Renal pelvis (tissue), 4 donors: Measurements from ENCODE around the gene TRIO. TPM values are rescaled to one million over a fixed set of nuclear protein-coding genes. Genes with fewer than 3 reads are reported as not detected.
"Not testable (repeated sequence)": the region's sequence is repeated elsewhere in the genome, so short reads cannot be mapped to it uniquely, and the experiment has no call there.

ENCODE experiments used
- DNase-seq: peaks from one replicate; pipeline ENCODE4 v3.0.0-alpha.2; 2013
- polyA plus RNA-seq, 3 donors: library from polyadenylated mRNA; unstranded; fragments of 120-200 nt; gene quantifications; one replicate each; pipeline ENCODE4 v1.2.1, GENCODE V29; 2013; ENCODE audit not compliant: insufficient read length in 3 of 3

Gene TRIO
- polyA plus RNA-seq, 3 donors, result 101 to 115 (median 109) TPM

GRCh38 chr5:14206028-14206725 is 63.0 kb downstream of the TRIO start:
- DNase-seq, result no peak

- not testable (repeated sequence) for DNase-seq
Observed at GRCh38 chr5:14207428-14207827, 64.3 kb downstream of the TRIO start.

DNA sequence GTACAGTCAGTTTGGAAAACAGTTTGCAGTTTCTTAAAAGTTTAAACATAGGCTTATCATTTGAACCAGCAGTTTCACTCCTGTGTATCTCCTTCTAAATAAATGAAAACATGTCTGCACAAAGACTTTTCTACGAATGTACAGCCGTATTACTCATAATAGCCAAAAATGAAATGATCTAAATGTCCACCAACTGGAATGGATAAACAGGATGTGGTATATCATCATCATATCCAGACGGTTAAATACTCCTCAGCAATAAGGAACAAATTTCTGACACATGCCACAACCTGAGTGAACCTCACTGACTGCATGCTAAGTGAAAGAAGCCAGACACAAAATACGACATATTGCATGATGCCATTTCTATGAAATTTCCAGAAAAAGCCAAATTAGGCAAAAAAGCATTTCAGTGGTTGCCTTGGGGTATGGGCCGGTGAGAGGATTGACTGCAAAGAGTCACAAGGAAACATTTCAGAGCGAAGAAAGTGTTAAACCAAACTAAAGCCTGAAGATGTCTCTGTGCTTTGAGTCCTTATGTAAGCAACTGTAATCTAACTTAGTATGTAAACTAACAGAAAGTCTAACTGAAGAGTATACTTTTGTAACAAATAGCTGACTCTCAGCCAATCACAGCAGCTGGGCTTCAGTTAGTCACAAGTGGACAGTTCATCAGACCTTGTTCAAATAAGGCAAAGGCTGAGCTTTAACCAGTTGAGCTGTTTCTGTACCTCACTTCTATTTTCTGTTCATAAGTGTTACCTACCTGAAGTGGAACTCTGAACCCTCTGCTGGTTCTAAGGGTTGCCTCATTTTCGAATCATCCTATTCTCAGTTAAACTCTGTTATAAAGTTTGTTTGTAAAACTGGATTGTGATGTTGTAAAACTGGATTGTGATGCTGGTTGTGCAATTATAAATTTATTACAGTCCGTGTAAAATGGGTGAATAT is 65.2 kb downstream of the TRIO start:
- DNase-seq, result no peak

- DNase-seq, result no peak
Observed at GRCh38 chr5:14209222-14209822, 66.2 kb downstream of the TRIO start.

GRCh38 chr5:14209836-14210235 is 66.7 kb downstream of the TRIO start:
- no peak for DNase-seq

DNA sequence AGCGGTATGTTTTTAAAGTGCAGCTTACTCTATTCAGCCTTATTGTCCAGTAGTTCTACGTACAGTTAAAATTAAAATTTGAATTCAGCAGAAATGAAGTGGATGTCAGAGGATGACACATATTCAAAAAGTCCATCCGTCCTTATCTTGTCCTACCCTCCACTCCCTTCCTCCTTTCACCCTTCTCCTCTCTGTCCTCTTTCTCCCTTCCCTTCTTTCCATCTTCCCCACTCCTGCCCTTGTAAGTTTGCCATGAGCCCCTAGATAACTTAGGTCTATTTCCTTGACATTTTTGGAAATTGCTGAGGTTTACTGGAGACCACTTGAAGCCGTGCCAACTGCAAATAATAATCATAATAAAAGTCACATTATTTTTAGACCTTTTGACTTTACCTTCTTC is 67.6 kb downstream of the TRIO start:
- DNase-seq, result no peak

- no peak for DNase-seq
Observed at GRCh38 chr5:14211818-14212803, 69.0 kb downstream of the TRIO start.

DNA sequence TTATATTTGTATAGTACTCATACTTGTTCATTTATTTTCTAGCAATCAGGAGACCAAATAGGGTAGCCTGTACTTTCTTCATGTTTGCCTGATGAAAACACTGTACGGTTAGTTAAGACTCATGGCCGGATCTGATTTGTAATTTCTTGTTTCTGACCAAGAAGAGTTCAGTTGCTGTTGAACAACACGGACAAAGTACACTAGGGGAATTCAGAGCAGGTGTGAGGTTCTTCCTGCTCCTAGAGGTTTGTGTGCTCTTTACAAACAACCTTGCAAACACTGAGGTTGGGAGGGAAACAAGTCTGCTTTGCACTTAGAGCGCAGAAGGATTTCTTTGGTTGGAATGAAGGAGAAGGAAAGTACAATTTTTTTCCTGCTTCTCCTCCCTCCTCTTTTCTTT is 69.7 kb downstream of the TRIO start:
- no peak for DNase-seq

GRCh38 chr5:14213253-14213652 is 70.1 kb downstream of the TRIO start:
- no peak for DNase-seq

DNA sequence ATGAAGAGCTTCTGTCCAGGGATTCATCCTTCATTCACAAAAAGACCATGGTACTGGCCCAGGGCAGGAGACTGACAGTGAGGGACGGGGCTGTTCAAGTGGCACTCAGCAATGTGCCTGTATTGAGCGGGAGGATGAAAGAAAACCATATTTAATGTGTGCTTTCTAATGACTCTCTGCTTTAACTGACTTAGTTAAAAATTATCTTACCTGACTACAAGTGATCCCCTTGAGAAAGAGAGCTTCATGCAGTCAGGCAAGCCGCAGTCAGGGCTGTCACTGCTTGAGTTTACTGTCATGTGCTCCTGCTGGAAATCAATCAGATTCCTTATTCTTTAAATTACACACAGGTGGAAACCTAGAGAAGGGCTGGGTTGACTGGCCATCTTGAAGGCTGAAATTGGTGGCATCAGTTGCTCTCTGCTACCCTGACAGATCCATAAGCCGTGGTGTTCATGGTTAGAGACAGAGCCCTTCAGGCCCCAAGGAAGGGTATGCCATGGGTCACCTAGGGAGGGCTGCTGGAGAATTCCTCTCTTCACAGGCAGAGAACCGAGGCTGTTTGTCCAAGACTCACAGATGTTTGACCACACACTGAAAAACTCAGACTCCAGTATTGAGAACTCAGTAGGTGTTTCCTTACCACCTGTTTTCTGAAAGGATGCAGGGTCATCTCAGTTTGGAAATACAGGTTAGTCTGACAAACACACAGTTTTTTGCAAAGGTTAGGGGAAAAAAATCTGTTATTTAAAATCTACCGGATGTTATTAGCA is 70.9 kb downstream of the TRIO start:
- no peak for DNase-seq

- no peak for DNase-seq
Observed at GRCh38 chr5:14215901-14216300, 72.8 kb downstream of the TRIO start.

- no peak for DNase-seq
Observed at GRCh38 chr5:14216372-14216771, 73.2 kb downstream of the TRIO start.

DNA sequence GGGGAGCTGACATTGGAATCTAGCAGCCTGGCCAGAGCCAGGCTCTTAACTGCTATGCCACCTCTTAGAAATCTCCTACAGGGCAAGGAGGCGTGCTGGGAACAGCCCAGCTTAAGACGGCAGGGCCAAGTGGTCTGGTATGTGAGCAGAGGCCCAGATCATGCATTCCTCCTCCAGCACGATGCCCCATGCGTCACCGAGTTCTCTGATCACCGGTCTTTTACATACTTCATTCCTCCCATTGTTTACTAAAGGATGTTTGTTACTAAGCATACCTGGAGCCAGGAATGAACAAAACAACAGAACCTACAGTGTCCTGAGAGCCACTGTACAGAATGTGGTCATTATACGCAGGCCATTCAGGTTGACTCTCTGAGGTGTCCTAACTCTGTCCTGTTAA is 73.8 kb downstream of the TRIO start:
- no peak for DNase-seq

DNA sequence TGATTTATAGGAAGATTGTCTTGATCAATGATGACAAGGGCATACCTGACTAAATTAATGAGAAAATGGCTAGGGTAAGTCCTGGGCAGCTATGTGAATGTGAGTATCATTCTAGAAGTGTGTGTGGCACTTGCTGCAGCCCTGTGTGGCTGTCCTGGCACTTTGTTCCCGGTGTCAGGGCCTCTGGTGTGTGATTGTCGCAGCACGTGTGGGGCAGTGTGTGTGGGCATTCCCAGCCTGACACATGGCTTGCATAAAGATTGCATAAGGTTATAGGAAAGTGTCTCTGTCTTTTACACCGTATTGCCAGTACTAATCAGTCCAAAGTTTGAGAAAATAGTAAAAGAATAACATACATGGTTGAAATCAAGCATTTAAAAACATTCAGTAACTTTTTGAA is 74.4 kb downstream of the TRIO start:
- no peak for DNase-seq

DNA sequence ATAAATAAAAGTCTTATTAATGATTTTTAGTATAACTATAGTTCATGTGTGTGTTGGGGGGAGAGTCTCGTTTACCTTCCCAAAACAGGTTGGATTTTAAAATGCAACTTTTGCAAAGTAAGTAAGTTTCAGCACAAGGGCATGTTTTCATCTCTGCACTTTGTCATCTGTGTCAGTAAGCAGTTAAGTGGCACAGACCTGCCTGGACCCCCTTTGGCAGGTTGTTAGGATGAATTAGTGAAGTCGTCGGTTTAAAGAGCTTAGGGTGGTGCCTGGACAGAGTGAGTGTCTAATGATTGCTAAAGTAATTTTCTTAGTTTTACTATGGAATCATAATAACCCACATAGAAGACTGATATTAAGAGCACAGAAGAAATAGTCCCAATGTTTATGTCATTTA is 74.9 kb downstream of the TRIO start:
- no peak for DNase-seq

DNA sequence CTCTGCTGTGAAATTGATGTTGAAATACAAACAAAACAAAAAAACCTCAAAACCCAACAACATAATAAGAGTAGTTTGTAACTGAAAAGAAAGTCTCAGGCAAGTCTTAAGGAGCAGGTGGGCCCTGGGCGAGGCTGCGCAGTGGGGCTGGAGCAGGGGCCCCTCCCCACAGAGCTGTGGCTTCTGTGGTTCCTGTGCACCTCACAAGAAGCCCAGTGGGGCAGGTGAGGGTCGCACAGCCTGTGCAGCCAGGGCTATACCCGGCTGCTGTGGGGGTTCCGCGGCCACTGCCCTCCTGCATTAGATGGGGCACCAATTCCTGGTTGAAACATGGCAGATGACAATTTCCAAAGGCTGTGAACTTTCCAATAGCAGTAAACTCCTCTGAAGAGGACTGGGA is 75.3 kb downstream of the TRIO start:
- DNase-seq, result no peak

DNA sequence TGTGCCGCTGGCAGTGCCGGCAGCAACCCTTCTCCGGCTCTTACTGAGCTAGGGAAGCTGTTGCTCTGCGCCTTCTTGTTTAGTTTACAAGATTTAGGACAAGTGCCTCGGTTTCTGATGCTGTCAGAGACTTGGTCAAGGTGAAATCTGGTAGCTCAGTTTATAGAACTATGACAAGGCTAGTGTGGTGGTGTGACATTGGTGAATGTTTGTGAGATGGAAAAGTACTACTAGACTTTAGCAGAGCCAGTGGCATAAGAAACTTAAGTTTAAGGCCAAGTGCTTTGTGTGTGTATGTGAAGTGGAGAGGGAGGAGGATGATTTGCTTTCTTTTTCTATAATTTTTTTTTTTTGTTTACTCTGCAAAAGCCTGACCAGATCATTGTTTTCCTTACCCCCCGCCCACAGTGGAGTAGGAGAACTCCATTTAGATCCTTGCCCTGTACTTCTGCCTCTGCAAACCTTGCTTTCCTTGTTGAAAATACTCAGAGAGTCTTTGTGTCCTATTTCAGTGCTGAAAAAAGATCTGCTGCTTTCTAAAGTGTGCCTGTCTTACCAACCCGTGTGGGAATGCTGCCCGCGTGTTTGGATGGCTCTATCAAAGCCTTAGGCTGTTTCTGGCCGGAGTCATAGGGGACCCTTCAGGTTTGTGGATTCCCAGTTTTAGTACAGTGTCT is 75.9 kb downstream of the TRIO start:
- DNase-seq, result no peak

- DNase-seq, result no peak
Observed at GRCh38 chr5:14219800-14220512, 76.8 kb downstream of the TRIO start.

- DNase-seq, result no peak
Observed at GRCh38 chr5:14220642-14221041, 77.5 kb downstream of the TRIO start.
